ENCODE data around the gene PIK3R1.

- TF ChIP-seq CTCF (IDR thresholded peaks at IDR 0.05; ENCODE audit: low read depth, low read length, poor library complexity, severe bottlenecking) (no peak), EZH2phosphoT487 (IDR thresholded peaks at IDR 0.05; ENCODE audit: borderline replicate concordance, low read length) (no peak)
Observed at GRCh38 chr5:68299575-68299974, 84.0 kb downstream of the PIK3R1 start.
